Heart left ventricle (tissue), 13 donors: ENCODE results near the gene AGXT2.

Source experiments
- CTCF ChIP-seq, 12 donors: fragments of 200-600 bp; sonication (generic) in 4 of 12; IDR thresholded peaks; one replicate each; pipeline versions ENCODE4 v1.5.0 to v1.8.0; 2018 to 2022; ENCODE audit warnings: antibody characterized with exemption in 12 of 12, mild to moderate bottlenecking in 5 of 12
- POLR2A ChIP-seq, 2 donors: fragments of 450-650 bp; IDR thresholded peaks; one replicate each; pipeline ENCODE4 v1.6.1; 2017; ENCODE audit warnings: antibody characterized with exemption in 2 of 2, mild to moderate bottlenecking in 2 of 2, moderate library complexity in 2 of 2
- donor health status: ischemic (EF 13 %, LVEDD 7.1; RV severe dilation, severe dysfunction).
- donor health status: DM: no; HTN: yes; CAD: no.
- donor health status: DM: no; HTN: no; CAD: no.
- donor health status: ischemic (EF 25% LVEDD 6.9; RV normal size, moderate dysfunction).
- donor health status: ischemic (EF 25% LVEDD 5.7; RV mildly dilated, moderate dysfunction).
- donor health status: ischemic (EF 35%, LVEDD 5.7; RV mildly dilated, moderate dysfunction).
- donor health status: nonischemic (EF 11% LVEDD 7.7; RV severe dilation, severe dysfunction).
- donor health status: DM: yes; HTN: yes; CAD: no.
- donor health status: PGD.
- donor health status: ischemic (EF 29% LVEDD 5.4; RV normal size, mild dysfunction).
- donor health status: nonischemic (EF 23%, LVEDD 6.1; RV moderate dilation, normal function).

DNA sequence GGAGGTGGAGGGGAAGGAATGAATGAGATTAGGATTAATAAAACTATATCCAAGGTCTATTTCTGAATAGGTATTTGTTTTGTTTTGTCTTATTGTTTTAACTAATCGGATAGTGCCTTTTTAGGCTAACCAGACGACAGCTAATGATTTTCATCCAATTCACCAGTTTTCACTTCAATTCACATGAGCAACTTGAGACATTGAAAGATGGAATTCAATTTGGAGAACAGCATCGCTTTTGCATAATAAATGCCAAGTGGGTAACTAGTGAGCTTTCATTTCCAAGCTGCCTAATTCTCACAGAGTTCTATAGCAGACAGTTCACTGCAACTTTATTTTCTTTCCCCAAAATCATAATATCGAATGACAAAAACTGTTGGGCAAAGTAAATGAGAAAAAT is 5.0 kb downstream of the AGXT2 start:
- TF ChIP-seq CTCF (IDR thresholded peaks at IDR 0.05) = no peak
- no peak for TF ChIP-seq POLR2A (IDR thresholded peaks at IDR 0.05)
